Measurements from ENCODE around the gene VAC14. TPM values are rescaled to one million over a fixed set of nuclear protein-coding genes. Genes with fewer than 3 reads are reported as not detected.

VAC14 gene
- total RNA-seq, 4 donors from 2014 or later: 20.5 to 44.2 (median 29.5) TPM

DNA sequence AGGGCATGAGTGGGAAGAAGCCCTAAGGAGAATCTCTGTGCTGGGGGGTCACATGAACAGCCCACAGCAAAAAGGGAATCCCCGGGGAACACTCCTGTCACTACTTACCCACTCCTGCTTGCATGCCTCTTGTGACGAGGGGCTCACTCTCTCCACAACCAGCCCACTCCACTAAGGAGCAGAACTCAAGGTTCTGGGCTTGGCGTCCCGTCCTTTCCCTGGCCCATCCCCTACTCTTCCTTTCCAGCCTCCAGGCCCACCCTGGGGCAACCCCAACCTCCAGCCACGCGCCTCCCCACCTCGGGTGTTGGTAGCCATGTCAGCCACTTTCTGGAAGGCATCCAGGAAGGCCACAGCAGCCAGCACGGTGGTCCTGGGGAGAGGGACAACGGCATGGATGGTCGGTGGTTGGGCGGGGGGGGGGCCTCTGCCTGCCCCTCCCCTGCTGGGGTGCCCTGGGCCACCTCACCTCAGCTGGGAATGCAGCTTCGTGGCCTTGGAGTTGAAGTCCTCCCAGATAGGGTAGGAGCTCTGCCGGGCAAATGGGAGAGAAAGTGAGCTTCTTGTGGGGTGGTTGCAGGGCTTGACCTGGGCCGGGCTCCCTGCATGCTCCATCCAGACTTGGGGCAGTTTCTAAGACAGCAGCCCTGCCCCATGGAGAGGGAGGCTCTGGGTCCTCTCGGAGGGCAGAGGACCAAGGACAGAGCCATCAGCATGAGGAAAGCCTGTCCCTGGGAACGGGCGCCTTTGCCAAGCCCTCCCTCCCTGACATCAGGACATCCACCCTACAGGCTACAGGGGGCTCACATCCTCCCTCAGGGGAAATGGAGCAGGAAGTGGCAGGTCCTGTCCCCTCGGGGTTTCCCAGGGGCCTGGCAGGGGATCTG is 120.2 kb downstream of the VAC14 start:
- no peak for TF ChIP-seq CTCF (IDR thresholded peaks at IDR 0.05; ENCODE audit: low read depth)

DNA sequence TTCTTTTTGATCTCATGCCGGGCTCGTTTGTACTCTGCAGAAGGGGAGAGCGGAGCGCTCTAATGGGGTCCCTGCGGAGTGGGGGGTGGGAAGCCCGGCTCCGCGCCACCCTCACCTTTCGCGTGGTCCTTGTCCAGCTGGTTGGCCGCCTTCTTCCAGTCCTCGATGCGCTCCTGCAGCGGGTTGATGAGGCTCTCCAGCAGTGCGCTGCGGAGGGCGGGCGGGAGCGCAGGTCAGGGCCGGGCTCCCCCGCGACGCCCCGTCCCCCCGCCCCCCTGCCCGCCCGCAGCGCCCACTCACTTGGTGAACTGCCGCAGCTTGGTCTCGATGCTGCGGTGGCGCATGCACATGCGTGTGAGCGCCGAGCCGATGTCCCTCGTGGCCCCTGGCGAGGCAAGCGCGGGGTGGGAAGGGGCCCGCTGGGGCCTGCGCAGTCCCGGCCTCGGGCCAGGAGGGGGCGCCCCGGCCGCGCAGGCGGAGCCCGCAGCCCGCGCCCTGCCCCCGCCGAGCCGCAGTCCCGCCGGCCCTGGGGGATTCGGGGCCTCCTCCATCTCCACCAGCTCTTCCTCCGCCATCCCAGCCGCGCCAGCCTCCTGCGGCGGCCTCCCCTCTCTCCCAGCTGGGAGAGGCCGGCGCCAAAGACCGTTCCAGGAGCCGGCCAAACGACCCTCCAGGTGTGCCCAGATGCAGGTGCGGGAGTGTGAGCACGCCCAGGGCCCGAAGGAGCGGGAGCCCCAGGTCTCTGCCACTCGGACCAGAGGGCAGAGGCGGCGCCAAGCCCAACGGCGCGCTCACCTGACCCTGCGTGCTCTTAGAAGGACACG is 121.1 kb downstream of the VAC14 start:
- TF ChIP-seq CTCF (IDR thresholded peaks at IDR 0.05; ENCODE audit: low read depth): no peak

DNA sequence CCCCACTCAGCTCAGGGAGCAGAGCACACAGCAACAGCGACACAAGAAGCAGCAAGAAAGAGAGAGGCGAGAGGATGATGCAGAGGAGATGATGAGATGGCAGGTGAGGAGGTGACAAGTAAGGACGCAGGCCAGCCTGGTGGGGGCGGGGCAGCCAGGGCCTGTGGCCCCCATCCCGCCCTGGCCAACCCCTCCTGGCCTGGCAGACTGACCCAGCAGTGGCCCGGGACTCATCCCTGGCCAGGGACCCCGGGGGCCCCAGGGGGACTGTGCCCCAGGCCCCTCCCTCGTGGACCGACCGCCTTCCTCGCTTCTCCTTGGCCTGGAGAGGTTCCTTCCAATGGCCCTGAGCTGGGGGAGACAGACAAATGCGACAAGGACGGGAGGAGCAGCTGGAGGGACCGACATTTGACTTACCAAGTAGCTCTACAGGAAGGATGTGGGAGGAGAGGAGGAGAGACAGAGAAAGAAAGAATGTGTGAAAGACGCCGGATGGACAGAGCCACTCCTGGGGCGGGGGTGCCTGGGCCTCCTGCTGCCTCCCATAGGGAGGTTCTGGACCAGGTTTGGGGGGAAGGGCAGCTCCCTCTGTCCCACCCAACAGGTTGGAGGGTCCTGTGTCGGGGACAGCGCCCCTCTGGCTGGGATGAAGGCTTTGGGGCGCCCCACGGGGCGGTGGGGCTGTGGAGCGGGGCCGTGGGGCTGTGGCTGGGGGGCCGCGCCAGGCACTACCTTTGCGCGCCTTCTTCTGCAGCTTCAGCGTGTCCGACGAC is 121.9 kb downstream of the VAC14 start:
- TF ChIP-seq CTCF (IDR thresholded peaks at IDR 0.05; ENCODE audit: low read depth): no peak

DNA sequence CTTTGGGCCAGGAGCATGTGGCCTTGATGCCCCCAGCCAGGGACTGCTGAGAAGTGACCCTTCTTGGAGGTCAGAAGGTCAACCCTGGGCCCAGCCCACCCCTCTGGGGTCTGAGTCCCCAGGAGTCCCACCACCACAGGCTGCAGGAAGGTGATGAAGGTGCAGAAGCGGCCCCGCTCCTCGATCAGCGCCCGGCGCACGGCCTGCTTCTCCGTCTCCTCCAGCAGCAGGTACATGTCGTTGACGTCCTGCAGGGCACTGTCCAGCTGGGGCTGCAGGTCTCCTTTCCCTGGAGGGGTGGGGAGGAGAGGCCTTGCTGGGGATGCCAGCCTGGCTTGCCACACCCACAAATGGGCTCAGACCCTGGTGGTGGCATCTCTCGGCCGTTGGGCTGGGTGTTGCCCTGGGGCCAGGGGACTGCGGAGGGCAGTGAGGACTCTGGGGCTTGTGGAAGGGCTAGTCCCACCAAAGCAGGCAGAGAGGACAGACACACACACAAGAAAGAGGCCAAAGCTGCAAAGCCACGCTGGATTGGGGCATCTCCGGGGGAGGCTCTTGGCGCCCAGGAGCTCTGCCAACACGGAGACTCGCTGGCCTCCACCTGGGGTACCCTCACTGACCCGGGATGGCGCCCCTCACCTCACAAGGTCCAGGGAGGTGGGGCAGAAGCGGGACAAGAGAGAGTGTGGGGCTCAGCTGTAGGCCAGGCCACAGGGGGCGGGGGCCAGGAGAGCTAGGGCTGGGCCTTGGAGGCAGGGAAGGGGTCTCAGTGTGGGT is 122.6 kb downstream of the VAC14 start:
- TF ChIP-seq CTCF (IDR thresholded peaks at IDR 0.05; ENCODE audit: low read depth): no peak

GRCh38 chr16:70677499-70678120 is 123.3 kb downstream of the VAC14 start:
- TF ChIP-seq CTCF (IDR thresholded peaks at IDR 0.05; ENCODE audit: low read depth): no peak

DNA sequence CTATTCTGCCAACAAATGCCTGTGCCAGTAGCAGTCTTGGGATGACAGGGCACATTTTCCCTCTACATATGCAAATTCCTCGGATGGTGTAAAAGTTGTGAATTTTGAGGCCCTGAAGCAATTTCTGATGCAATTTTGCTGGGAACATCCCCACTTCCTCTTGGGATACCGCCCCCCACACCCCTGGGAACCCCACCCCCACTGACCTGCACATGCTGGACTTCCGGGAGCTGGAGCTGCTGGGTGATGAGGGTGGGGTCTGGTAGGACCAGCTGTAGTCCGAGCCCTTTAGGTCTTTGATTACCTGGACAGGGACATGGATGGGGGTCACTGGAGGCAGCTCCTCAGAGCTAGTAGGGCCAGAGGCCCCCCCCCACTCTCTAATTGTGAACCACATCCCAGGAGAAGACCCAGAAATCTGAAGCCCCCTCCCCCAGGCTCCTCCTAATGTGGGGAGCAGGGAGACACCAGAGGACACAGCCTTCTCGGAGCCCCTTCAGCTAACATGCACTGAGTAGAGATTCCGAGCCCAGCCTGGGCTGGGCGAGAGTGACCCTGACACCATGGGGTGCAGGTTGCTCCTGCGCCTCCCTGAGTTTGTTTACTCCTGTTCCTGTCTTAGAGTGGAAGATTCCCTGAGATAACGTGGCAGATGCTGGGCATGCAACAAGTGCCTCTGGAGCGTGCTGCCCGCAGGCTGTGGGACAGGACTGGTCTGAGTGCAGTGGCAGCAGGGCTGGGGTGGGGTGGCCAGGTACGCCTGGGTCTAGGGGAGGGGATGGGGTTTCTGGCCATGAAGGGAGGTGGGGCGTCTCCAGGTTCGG is 124.1 kb downstream of the VAC14 start:
- no peak for TF ChIP-seq CTCF (IDR thresholded peaks at IDR 0.05; ENCODE audit: low read depth)

Measured in subcutaneous adipose tissue (tissue), 4 donors.